HCT116 (cell line): Measurements from ENCODE around the gene SLC25A41.

ENCODE experiments used
- CTCF ChIP-seq, 3 experiments: fragments of 200-600 bp in 1 of 3; sonication (generic) in 1 of 3; IDR thresholded peaks in 2 of 3; conservative IDR thresholded peaks in 1 of 3; 2 replicates each; pipeline ENCODE4 v1.5.1; 2012 to 2017; ENCODE audit warnings: low read depth in 2 of 3, low read length in 2 of 3, antibody characterized with exemption in 1 of 3, borderline replicate concordance in 1 of 3, control low read depth in 1 of 3, mild to moderate bottlenecking in 1 of 3, mixed read lengths in 1 of 3, mixed run types in 1 of 3, moderate library complexity in 1 of 3; ENCODE audit not compliant: insufficient read depth in 1 of 3
- RAD21 ChIP-seq: IDR thresholded peaks from 2 replicates; pipeline ENCODE4 v1.6.1; 2012; ENCODE audit warnings: low read depth, mild to moderate bottlenecking

DNA sequence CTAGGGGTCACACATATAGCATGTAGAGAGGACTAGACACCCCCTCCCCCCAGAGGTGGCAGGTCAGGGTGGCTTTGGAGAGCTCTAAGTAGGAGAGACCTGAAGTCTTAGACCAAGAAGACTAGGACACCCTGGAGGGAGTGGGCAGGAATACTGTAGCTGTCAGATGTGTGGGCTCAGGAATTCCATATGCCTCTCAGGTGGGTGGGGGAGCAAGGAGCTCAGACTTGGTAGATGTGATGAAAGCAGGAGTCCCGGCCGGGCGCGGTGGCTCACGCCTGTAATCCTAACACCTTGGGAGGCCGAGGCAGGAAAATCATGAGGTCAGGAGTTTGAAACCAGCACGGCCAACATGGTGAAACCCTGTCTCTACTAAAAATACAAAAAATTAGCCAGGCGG, 32.1 kb upstream of the SLC25A41 start:
- TF ChIP-seq CTCF (IDR thresholded peaks at IDR 0.05 in 2 of 3, conservative IDR thresholded peaks at IDR 0.05 in 1 of 3; ENCODE audit: borderline replicate concordance in 1 of 3, insufficient read depth in 1 of 3, low read depth in 2 of 3, low read length in 2 of 3): no peak
- no peak for TF ChIP-seq RAD21
